HG03039 (cell line): ENCODE data around the gene HELZ.
A peak's percentile ranks its signal among the peaks of the same experiment; 100 is the strongest.

Source experiments
- ATAC-seq: cut with Tn5 transposase; IDR thresholded peaks from one replicate; pipeline ENCODE4 v1.9.1; 2021; ENCODE audit warnings: mild to moderate bottlenecking, moderate library complexity; ENCODE audit not compliant: unreplicated experiment

Gene HELZ

DNA sequence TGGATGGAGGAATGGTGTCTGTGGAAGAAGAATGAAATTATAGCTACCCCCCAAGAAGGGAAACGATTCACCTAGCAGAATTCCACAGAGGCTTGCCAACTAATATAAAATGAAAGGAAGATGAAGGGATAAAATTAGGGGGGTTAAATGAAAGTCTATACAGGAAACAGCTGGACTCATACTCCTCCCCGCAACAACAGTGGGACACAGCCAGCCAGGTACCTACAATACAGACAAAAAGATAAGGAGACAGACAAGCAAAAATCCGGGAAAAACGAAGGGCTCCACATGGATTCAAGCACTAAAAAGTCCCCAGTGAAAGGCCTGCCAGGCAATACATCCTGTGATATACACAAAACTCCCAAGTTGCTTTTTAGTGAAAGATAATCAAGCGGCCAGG is 152.7 kb downstream of the HELZ start:
- ATAC-seq, result no peak

DNA sequence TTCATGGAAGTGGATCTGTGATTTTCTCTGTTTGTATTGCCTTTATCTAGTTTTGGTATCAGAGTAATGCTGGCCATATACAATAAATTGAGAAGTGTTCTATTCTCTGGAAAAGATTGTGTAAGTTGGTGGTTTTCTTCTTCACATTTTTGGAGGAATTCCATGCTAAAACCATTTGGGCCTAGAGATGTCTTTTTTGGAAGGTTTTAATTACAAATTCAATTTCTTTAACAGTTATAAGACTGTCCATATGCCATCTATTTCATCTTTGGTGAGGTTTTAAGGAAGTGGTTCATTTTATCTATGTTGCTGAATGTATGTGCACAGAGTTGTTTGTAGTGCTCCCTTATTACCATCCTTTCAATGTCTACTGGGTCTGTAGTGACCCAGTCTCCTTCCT is 154.7 kb downstream of the HELZ start:
- ATAC-seq, result no peak

DNA sequence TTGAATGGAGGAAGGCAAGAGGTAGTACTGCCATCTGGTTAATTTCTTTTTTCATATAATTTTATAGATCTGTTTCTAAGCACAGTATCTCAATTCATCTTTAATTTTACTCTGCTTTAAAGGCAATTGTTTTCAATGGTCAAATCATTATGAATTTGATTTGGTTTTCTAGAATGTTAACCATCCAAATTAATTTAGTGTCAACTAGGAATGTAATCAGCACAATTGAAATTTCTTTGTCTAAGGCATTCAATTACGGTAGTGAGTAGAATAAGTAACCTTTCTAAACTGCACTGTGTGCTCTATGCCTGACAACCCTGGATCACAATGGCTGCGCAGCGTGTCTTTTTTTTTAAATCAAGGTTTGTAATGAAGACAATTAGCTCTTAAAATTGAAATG is 156.4 kb downstream of the HELZ start:
- ATAC-seq, result no peak

DNA sequence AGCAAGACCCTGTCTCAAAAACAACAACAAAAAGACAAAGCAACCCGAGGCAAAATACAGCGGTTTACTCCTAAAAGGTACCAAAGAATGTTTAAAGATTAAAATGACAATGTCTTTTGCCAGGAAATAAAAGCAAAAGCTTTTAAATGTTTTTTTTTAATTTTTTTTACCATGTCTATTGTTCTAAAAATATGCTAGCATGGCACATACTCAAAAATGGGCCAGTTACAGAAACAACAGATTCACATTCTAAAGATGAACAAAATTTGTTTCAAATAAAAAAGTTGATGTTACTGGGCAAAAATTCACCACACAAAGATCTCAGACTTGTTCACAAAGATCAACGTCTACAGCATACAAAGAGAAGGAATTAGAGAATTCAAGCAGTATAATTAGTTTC is 159.6 kb downstream of the HELZ start:
- ATAC-seq, result no peak

DNA sequence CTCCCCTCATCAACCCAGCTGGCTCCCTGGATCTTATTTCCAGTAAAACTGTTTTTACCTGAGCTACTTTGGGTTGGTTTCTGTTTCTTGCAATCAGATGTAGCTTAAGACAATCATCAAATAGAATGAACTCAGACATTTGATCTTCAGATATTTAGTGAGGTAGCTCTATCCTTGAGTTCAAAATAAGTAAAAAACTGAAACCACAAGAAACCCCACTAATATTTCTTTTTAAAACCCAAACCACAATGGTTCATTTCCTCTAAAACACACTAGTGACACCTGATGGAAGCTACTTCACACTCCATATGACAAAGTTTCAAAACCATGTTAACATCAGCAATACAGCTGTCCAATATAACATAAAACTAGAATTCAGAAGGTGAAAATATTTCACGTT is 162.9 kb downstream of the HELZ start:
- ATAC-seq, result peak; percentile 49

DNA sequence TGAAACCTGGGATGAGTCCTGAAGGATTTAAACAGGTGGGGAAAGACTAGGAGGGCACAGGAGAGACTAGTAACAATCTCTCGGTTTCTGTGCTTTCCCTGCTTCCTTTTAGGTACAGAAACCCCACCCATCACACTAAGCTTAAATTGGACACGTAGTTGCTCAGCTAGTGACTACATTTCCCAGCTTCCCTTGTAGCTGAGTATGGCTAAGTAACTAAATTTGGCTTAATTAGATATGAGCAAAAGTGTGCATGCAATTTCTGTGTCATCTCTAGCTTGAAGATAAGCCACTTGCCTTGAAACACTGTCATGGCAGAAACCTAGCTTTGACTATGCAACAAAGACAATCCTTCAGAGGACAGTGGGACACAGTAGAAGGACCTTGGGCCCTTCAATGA is 164.2 kb downstream of the HELZ start:
- ATAC-seq, result no peak

DNA sequence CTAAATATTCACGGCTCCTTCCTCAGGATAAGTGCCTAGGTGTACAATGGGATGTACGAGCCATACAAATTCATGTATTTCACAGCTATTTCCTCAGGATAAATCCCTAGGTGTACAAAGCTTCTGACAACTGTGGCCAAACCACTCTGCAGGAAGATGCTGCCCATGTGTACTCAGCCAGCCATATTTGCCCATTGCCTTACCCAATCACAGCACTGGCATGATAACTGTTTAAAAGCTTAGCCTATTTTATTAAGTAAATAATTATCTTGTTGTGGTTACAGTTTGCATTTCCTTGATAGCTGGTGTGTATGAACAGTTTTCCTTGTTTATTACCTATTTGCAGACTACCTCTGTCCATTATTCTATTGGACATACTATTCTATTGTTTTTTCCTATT is 165.5 kb downstream of the HELZ start:
- no peak for ATAC-seq

DNA sequence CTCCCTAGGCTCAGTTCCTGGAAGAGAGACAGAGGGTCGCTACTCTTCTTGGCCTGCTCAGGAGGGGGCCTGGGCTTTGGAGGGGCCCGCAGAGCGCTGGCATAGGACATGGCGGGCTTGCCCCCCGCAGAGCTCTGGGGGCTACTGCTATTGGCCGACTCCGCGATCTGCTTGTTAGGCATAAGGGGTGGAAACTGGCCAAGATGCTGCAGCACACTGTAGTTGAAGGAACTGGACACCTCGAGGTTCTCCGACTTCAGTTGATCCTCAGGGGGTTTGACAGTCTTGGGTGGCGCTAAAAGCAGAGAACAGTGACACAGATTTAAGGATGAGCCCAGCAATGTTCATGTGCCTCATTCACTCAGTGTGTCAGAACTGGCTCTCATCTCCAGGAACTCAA is 166.7 kb downstream of the HELZ start:
- ATAC-seq, result no peak

DNA sequence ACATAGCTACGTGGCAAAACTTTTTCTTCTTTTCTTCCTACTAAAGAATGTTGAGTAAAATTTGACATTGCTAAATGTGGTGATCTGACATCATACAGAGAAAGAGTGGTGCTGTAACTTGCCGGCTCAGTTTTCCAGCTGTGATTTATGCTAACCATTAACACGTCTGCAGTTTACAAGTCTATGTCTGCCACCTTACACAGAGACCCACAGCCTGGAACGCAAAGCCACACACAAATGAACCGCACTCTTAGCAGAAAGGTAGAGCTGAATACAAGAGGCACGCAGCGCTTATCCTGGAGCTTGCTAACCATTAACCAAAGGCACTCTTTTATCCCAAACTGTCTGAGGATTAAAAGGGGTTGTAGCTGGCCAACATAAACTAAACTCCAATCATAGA is 168.7 kb downstream of the HELZ start:
- no peak for ATAC-seq

DNA sequence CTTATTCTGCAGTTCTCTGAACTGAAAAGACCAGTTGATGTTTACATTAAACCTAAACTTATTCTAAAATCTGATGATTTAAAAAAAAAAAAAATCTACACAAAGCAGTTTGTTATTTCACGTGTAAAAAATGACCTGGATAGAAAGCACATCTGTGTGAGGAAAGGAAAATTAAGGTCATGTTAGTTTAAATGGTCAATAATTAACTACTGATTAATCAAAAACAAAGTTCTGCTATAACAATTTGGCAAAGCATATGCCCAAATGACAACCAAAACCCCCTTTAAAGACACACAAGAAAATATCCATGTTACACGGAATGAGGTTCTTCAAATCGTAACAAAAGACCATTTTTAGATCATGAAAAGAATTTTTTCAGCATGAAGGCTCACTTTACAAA is 170.2 kb downstream of the HELZ start:
- no peak for ATAC-seq

DNA sequence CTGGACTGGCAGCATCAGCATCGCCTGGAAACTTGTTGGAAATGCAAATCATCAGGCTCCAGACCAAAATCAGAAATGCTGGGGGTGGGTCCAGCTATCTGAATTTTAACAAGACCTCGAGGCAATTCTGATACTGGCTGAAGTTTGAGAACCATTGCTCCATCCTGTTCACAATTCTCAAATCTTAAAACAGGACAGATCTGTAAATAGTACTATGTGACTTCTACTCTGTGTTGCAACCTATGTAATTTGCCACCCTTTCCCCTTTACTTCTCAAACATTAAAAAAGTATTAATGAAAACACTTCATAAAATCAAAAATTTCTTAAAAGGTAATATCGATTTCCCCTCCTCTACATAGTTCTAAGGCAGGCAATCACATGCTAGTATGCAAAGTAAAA is 172.1 kb downstream of the HELZ start:
- no peak for ATAC-seq

DNA sequence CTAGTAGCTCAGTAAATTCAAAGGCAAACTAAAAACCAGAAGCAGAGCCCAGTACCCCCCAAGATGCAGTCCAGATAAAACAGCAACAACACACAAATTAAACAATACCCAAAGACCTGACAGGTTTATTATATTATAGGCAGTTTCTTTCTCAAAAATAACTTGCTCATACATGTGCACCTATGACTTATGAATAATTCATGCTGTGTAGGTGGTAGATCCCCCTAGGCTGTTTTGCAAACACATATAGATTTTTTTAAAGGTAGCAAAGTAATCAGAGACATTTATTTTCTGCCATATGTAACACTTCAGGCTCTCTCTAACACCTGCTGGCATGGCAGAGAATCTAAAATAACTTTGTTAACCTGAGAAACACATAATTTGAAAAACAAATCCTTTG is 173.4 kb downstream of the HELZ start:
- no peak for ATAC-seq

DNA sequence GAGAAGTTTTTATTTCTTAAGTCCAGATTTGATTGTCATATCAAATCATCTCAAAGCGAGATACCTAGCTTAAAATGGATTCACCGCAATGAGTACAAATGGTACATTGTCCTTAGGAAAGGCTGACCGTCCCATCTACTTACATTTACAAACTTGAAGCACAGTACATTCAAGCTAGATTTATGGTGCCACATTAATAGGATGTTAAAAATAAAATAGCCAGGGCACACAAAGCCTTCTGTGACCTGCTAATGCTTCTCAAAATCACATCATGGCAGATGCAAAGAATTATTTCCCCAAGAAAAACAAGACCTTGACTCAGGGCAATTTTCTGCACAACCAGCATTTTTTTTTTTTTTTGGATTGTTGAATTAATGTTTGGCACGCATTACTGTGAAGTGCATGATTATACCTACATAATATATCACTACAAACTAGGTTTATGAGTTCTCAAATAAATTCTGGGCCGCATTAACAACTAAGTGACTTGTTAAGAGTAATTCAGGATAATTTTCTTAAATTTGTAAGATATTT is 175.3 kb downstream of the HELZ start:
- no peak for ATAC-seq

DNA sequence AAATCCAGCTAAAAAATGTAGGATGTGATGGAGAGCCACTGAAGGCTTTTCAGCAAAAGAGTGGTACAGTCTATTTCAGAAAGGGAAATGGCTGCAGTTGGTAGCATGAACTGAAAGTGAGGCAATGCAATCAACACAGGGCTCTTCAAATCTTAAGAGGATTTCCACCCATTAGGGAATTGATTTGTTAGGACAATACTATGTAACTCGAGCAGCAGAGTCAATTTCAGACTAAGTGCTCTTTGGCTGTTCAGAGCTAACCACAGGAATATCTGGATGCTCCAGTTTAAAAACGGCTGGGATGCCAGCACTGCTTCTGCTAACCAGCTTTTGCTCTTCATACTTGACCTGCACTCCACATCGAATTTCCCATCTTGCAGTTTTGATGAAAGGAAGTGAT is 176.0 kb downstream of the HELZ start:
- ATAC-seq, result no peak

DNA sequence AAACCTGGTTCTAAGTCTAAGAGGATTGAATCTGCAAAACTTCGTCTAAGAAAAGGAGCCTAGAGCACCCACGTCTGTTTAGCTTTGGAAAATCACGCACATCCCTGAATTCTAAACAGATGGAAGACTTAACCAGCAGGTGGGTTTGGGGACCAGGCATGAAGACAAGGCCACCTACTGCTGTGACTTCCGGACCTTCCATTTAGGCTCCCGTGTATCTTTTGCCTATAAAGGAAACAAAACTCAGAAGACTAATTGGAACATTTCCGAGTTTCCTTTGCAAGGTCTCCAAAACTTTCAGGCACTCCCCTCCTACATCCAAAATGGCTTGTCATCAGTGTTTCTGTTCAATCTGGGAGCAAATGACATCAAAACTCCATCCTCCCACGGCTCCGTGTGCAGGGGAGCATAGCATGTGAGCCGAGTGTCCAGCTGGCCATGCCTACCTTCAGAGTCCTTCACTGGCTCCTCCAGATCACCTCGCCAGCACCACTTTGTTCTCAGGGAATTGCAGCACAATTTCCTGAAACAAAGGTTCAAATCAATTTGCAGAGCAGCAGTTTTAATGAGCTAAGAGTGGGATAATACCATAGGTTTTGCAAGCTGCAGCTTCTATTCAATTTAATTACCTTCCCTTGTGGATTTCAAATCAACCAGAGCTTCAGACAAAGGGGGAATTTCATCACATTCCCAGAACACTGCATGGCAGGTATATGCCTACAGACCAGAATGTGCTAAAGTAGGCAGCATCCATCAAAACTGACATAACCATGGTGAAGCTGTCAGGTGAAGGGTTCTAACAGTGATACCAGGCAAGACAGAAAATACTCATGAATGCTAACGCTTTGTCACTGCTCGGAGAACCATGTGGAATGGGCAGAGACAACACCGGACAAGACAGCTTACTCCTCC is 177.2 kb downstream of the HELZ start:
- no peak for ATAC-seq

DNA sequence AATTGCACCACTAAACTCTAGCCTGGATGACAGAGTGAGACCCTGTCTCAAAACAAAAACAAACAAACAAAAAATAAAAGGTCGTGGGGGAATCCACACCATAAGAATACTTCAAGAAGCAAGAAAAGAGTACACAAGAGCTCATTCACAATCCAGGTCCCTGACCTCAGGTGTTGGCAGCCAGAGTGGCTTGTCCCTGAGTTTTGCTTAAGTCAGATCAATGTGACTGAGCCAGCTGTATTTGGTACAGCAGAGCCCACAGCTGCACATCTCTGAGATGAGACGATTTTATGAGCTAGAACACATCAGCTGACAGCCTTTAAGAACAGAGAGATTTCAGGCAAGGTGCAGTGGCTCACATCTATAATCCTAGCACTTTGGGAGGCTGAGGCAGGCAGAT is 178.3 kb downstream of the HELZ start:
- no peak for ATAC-seq

DNA sequence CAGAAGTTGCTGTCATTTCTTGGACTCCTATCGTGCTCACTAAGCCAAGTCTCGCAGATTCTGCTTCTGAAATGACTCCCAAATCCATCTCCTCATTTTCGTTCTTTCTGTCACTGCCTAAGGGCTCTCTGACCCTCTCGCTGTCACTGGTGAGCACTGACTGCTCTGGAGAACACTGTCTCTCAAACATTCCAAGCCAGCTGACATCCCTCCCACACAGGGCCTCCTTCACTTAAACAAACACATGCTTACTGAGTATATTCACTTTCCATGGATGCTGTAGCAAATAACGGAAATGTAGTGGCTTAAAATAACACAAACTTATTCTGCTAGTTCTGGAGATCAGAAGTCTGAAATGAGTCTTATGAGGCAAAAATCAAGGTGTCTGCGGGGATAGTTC is 181.9 kb downstream of the HELZ start:
- no peak for ATAC-seq

DNA sequence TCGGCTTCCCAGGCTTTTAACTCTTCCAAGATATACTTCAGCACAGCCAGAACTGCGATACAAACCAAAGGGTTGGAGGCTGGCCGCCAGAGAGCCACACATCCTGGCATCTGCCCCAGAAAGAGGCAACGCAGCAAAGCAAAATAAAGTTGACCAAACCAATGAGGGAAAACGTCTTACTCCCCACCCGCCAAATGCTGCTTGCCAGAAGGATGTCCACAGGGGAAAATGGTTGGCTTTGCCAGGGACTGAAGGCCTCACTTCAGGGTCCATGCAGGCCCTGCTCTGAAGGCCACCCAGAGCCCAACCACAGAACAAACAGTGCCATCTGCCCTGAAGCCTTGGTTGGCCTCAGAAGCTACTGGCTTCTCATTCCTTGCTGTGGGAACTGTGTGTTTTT is 185.6 kb downstream of the HELZ start:
- ATAC-seq, result no peak

DNA sequence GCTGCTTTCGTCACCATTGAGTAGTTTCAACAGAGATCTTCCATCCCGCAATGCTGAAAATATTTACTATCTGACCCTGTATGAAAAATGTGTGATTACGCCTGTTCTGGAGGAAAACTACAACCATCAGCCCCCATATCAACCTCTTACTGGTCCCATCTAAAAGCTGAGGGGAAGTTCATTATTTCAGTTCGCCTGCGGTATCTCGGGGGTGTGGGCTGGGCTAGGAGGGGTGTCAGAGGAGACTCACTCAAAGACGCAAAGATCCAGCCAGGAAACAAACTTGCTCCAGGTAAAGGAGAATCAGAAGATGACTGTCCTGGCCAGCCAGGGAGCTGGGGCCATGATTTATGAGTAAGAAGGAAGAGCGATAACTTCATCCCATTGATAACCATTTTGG is 187.0 kb downstream of the HELZ start:
- no peak for ATAC-seq

DNA sequence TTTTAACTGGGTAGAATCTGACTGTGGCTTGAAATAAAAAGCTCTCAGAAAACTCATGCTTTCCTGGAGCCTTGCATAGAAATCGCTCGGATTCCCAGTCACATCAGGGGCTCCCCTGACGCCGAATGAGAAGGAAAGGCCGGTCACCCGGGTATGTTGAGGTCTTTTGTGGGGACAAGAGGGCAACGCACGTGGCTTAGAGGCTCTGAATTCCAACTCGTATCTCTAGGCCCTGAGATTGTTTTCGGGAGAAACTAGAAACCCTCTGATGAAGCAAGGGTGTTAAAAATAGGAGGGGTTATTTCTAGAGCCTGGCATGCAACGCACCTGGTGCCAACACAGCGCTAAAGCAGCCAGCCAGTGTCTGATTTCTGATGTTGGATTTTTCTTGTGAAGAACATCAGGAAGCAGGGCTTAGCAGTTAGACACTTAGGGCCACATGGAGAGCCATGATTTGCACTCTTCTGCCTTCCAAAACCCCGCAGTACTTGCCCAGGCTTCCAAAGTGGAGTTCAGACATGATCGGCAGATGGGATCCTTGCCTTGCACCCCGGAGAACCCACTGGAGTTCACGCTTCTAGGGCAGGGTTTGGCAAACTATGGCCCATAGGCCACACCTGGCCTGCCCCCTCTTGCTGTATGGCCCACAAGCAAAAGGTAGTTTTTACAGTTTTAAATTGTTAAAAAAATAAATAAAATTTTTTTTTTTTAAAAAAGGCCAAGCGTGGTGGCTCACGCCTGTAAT is 188.1 kb downstream of the HELZ start:
- ATAC-seq, result no peak

DNA sequence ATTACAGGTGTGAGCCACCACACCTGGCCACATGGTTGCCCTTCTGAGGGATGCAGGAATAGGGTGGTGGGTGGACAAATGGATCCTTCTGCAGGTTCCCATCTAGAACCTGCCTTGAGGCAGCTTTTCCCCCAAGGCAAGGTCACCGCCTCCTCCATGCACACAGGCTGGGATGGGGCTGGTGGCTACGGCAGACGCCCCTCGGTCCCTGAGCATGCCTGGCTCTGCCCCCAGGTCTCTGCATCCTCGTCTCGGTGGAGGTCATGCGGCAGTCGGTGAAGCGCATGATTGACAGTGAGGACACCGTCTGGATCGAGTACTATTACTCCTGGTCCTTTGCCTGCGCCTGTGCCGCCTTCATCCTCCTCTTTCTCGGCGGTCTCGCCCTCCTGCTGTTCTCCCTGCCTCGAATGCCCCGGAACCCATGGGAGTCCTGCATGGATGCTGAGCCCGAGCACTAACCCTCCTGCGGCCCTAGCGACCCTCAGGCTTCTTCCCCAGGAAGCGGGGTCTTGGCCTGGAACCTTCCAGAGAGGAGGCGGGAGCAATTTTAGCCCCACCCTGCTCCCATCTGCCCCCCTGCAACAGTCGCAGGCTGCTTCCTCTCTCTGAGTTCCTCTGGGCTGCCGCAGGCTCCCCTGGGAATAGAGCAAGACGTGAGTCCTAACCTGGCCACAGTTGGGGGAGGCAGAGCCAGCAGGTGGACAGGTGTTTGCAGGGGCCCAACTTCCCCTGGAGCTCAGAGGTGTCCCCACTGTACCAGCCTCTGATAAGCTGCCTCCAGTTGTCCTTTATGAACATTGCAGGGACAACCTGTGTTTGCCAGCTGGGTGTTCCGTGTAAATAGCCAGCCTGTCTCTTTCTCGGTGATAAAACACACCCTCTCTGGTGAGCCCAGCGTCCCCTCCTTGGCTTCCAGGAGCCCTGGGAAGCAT is 188.9 kb downstream of the HELZ start:
- ATAC-seq, result no peak
